H1 (cell line): Measurements from ENCODE around the gene PLLP. TPM values are rescaled to one million over a fixed set of nuclear protein-coding genes. Genes with fewer than 3 reads are reported as not detected.

Experiments
- CTCF ChIA-PET: fragments of 300-600 bp; sonication (Branson Sonifier 250); formaldehyde crosslinking; loops from one replicate; lab custom pipeline; 2021; ENCODE audit not compliant: partially characterized antibody; lab: Charles Lee
- POLR2A ChIA-PET: fragments of 300-600 bp; sonication (Branson Sonifier 250); formaldehyde crosslinking; loops from one replicate; lab custom pipeline; 2021; ENCODE audit warnings: inconsistent platforms; ENCODE audit not compliant: partially characterized antibody; lab: Charles Lee
- DNase-seq, 2 experiments: peaks; one replicate each; pipeline versions ENCODE4 v3.0.0 to v3.0.0-alpha.2; 2010 to 2022; ENCODE audit warnings: low spot score in 2 of 2, low read depth in 1 of 2, mixed read lengths in 1 of 2
- FAIRE-seq: peaks from 2 replicates; lab custom pipeline; 2011; peaks lifted over from hg19 to GRCh38; lab: Jason Lieb, UNC
- H2AFZ ChIP-seq: 2 replicates; pipeline ENCODE4 v1.8.1; 2012; ENCODE audit warnings: low read length, inconsistent platforms
- H2AK5ac ChIP-seq: 2 replicates; pipeline ENCODE4 v1.6.1; 2013; ENCODE audit warnings: low read depth, low read length
- H2BK120ac ChIP-seq: replicated peaks from 2 replicates; pipeline ENCODE3; 2013; ENCODE audit warnings: low read depth, low read length, inconsistent platforms
- H2BK12ac ChIP-seq: 2 replicates; pipeline ENCODE4 v1.6.1; 2013; ENCODE audit warnings: low read depth, low read length
- H2BK15ac ChIP-seq: 2 replicates; pipeline ENCODE4 v1.6.1; 2013; ENCODE audit warnings: low read length
- H2BK20ac ChIP-seq: 2 replicates; pipeline ENCODE4 v1.6.1; 2013; ENCODE audit warnings: low read length
- H2BK5ac ChIP-seq: 2 replicates; pipeline ENCODE4 v1.6.1; 2013; ENCODE audit warnings: low read depth, low read length
- H3K14ac ChIP-seq: 2 replicates; pipeline ENCODE4 v1.6.1; 2013; ENCODE audit warnings: inconsistent platforms; ENCODE audit not compliant: insufficient read length
- H3K18ac ChIP-seq: 2 replicates; pipeline ENCODE4 v1.6.1; 2013; ENCODE audit warnings: low read length; ENCODE audit errors: extremely low read depth
- H3K23ac ChIP-seq: 2 replicates; pipeline ENCODE4 v1.6.1; 2013; ENCODE audit warnings: inconsistent platforms; ENCODE audit not compliant: insufficient read length
- H3K23me2 ChIP-seq: 2 replicates; pipeline ENCODE4 v1.6.1; 2013; ENCODE audit warnings: low read depth, low read length
- H3K27ac ChIP-seq: 2 replicates; pipeline ENCODE4 v1.6.1; 2011; ENCODE audit warnings: low read depth, low read length, inconsistent platforms
- H3K27me3 ChIP-seq, 4 experiments: replicated peaks in 1 of 4; 1 replicate in 1 of 4; 2 replicates in 3 of 4; pipeline versions ENCODE4 v1.6.1 to v1.8.1; 2011 to 2013; ENCODE audit warnings: low read length in 3 of 4, mild to moderate bottlenecking in 3 of 4, inconsistent platforms in 2 of 4, mixed read lengths in 2 of 4, moderate library complexity in 1 of 4; ENCODE audit not compliant: control insufficient read depth in 3 of 4, insufficient read depth in 3 of 4; ENCODE audit errors: extremely low read depth in 1 of 4
- H3K36me3 ChIP-seq, 4 experiments: 2 replicates each; pipeline versions ENCODE4 v1.6.1 to v1.8.1; 2011 to 2013; ENCODE audit warnings: mild to moderate bottlenecking in 4 of 4, low read length in 3 of 4, moderate library complexity in 2 of 4, control low read depth in 1 of 4, inconsistent platforms in 1 of 4; ENCODE audit not compliant: insufficient read depth in 4 of 4, control insufficient read depth in 2 of 4
- H3K4ac ChIP-seq: replicated peaks from 2 replicates; pipeline ENCODE3; 2013; ENCODE audit warnings: low read length, low read depth, mixed read lengths, inconsistent platforms; ENCODE audit not compliant: insufficient read length
- H3K4me1 ChIP-seq, 4 experiments: replicated peaks in 1 of 4; 1 replicate in 1 of 4; 2 replicates in 3 of 4; pipeline versions ENCODE4 v1.6.1 to v1.8.1; 2011 to 2013; ENCODE audit warnings: low read length in 3 of 4, inconsistent platforms in 2 of 4, mixed read lengths in 1 of 4; ENCODE audit not compliant: insufficient read depth in 4 of 4, control insufficient read depth in 3 of 4
- H3K4me2 ChIP-seq, 2 experiments: 2 replicates each; pipeline versions ENCODE4 v1.6.1 to v1.8.1; 2011 to 2013; ENCODE audit warnings: low read depth in 2 of 2, low read length in 2 of 2, control low read depth in 1 of 2, inconsistent platforms in 1 of 2, mild to moderate bottlenecking in 1 of 2; ENCODE audit not compliant: insufficient read depth in 1 of 2
- H3K4me3 ChIP-seq, 4 experiments: fragments of 200-600, 300-600 bp in 1 of 4; sonication (generic), shearing (Covaris generic), sonication (Bioruptor Twin) in 1 of 4; 2 replicates each; pipeline versions ENCODE4 v1.5.1 to v1.8.1; 2011 to 2016; ENCODE audit warnings: low read length in 4 of 4, low read depth in 3 of 4, control low read depth in 2 of 4, inconsistent platforms in 2 of 4, mild to moderate bottlenecking in 2 of 4, mixed read lengths in 1 of 4, moderate library complexity in 1 of 4; ENCODE audit not compliant: insufficient read depth in 2 of 4; ENCODE audit errors: extremely low read depth in 1 of 4
- H3K56ac ChIP-seq: replicated peaks from 2 replicates; pipeline ENCODE3; 2013; ENCODE audit warnings: low read depth, mild to moderate bottlenecking, mixed read lengths, low read length, inconsistent platforms; ENCODE audit not compliant: insufficient read length
- H3K79me1 ChIP-seq: 2 replicates; pipeline ENCODE4 v1.6.1; 2013; ENCODE audit warnings: low read depth, low read length, control low read depth
- H3K79me2 ChIP-seq, 2 experiments: 2 replicates each; pipeline versions ENCODE4 v1.6.1 to v1.8.1; 2012 to 2013; ENCODE audit warnings: low read length in 2 of 2, mild to moderate bottlenecking in 2 of 2, inconsistent platforms in 1 of 2; ENCODE audit not compliant: insufficient read depth in 2 of 2, control insufficient read depth in 1 of 2
- H3K9ac ChIP-seq, 4 experiments: replicated peaks in 1 of 4; 1 replicate in 1 of 4; 2 replicates in 3 of 4; pipeline versions ENCODE4 v1.6.1 to v1.8.1; 2011 to 2013; ENCODE audit warnings: low read depth in 3 of 4, low read length in 3 of 4, control low read depth in 2 of 4, mild to moderate bottlenecking in 2 of 4, moderate library complexity in 2 of 4, inconsistent platforms in 1 of 4; ENCODE audit errors: extremely low read depth in 1 of 4
- H3K9me3 ChIP-seq, 2 experiments: 2 replicates each; pipeline versions ENCODE4 v1.6.1 to v1.8.1; 2012 to 2013; ENCODE audit warnings: mild to moderate bottlenecking in 2 of 2, moderate library complexity in 2 of 2, control low read depth in 1 of 2, inconsistent platforms in 1 of 2, low read depth in 1 of 2, low read length in 1 of 2, mixed read lengths in 1 of 2; ENCODE audit not compliant: insufficient read depth in 2 of 2
- H4K20me1 ChIP-seq, 2 experiments: replicated peaks in 1 of 2; 2 replicates each; pipeline versions ENCODE3 to v1.8.1; 2011 to 2013; ENCODE audit warnings: inconsistent platforms in 2 of 2, low read length in 2 of 2, mild to moderate bottlenecking in 1 of 2; ENCODE audit not compliant: insufficient read depth in 2 of 2, control insufficient read depth in 1 of 2
- H4K5ac ChIP-seq: 2 replicates; pipeline ENCODE4 v1.6.1; 2013; ENCODE audit warnings: low read length, low read depth, mixed read lengths, inconsistent platforms; ENCODE audit not compliant: insufficient read length
- H4K8ac ChIP-seq: 2 replicates; pipeline ENCODE4 v1.8.0; 2013; ENCODE audit warnings: mild to moderate bottlenecking, moderate library complexity, low read length, inconsistent platforms; ENCODE audit not compliant: insufficient read depth; ENCODE audit errors: extremely low read depth
- H4K91ac ChIP-seq: replicated peaks from 2 replicates; pipeline ENCODE3; 2013; ENCODE audit warnings: low read length, mixed read lengths, inconsistent platforms; ENCODE audit not compliant: insufficient read length
- BACH1 ChIP-seq: IDR thresholded peaks from 2 replicates; pipeline ENCODE4 v1.6.1; 2012; ENCODE audit warnings: low read length, improper control_type of control experiment
- BRCA1 ChIP-seq: IDR thresholded peaks from 2 replicates; pipeline ENCODE4 v1.6.1; 2012; ENCODE audit warnings: low read depth, low read length, improper control_type of control experiment
- CBX5 ChIP-seq: fragments of 300-800, 300-1000 bp; sonication (generic); IDR thresholded peaks from 2 replicates; pipeline ENCODE4 v1.7.1; 2016; ENCODE audit warnings: antibody characterized with exemption, low read length, low read depth
- EGR1 ChIP-seq: IDR thresholded peaks from 2 replicates; pipeline ENCODE4 v1.6.1; 2011; ENCODE audit warnings: low read depth, low read length, borderline replicate concordance
- GABPA ChIP-seq: IDR thresholded peaks from 2 replicates; pipeline ENCODE4 v1.6.1; 2011; ENCODE audit warnings: mild to moderate bottlenecking, low read length, moderate library complexity, borderline replicate concordance; ENCODE audit not compliant: insufficient read depth
- JUND ChIP-seq: IDR thresholded peaks from 2 replicates; pipeline ENCODE4 v1.6.1; 2011; ENCODE audit warnings: mild to moderate bottlenecking, improper control_type of control experiment, low read length
- NANOG ChIP-seq: IDR thresholded peaks from 2 replicates; pipeline ENCODE4 v1.6.1; 2011; ENCODE audit warnings: low read length, low read depth, mild to moderate bottlenecking, inconsistent platforms; ENCODE audit not compliant: insufficient read depth, poor library complexity, severe bottlenecking
- RBBP5 ChIP-seq: IDR thresholded peaks from 2 replicates; pipeline ENCODE4 v1.7.1; 2012; ENCODE audit warnings: low read depth, mild to moderate bottlenecking, inconsistent platforms, low read length, moderate library complexity, borderline replicate concordance
- TAF1 ChIP-seq: IDR thresholded peaks from 2 replicates; pipeline ENCODE4 v1.6.1; 2011; ENCODE audit warnings: mild to moderate bottlenecking, low read depth, low read length
- polyA plus RNA-seq, 7 experiments: library from polyadenylated mRNA; depleted of rRNA in 3 of 7; stranded (reverse) in 5 of 7; unstranded in 2 of 7; fragments of >200 nt in 5 of 7; fragments of 200-250 nt in 2 of 7; gene quantifications; 1 replicate in 5 of 7; 2 replicates in 1 of 7; 4 replicates in 1 of 7; pipeline versions ENCODE4 v1.2.1 to v1.2.3, GENCODE V29; 2011 to 2013; ENCODE audit warnings: missing spikeins in 2 of 7, mixed read lengths in 2 of 7
- total RNA-seq: library from RNA; stranded (reverse); fragmentation: NEBNext Ultra II Directional; extraction: Animal tissue kit (Norgen Biotek cat#: 25700); gene quantifications from 2 replicates; pipeline ENCODE4 v1.2.1, GENCODE V29; 2021
- TF ChIP-seq, protein P1 (sequence below): IDR thresholded peaks from 2 replicates; pipeline ENCODE4 v1.6.1; 2011; ENCODE audit warnings: low read length, improper control_type of control experiment
- TF ChIP-seq, protein P2 (sequence below): IDR thresholded peaks from 2 replicates; pipeline ENCODE4 v1.6.1; 2012; ENCODE audit warnings: inconsistent platforms

PLLP gene
- total and polyA plus RNA-seq, 2 of the 8 experiments (the other 6 are each of a cell fraction or from before 2014, with no cell fraction given): 2.9 to 10.6 TPM

DNA sequence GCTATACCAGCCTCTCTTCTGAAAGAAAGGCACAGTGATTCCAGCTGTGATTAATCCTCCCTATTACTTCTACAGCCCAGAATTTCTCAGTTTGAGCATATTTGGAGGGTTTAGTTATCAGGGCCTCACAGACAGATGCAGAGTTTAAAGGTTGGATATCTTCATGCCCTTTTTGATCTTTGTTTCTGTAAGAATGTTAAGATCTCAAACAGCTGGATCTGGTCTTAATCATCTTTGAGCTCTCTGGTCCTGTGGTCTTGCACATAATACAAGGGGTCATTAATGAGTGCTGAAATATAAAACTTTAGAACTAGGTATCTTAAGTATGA is 48.5 kb downstream of the PLLP start:
- Histone ChIP-seq H3K79me1 (no peaks in the 10 kb centered on the region), H3K4me1 (no peaks in the 10 kb centered on the region), H2BK20ac (no peak overlapping the region), H2BK5ac (no peak overlapping the region), H3K23me2 (peaks cover 2% of the 10 kb centered on the region), H4K5ac (no peak overlapping the region), H4K20me1 (no peaks in the 10 kb centered on the region), H4K8ac (no peak overlapping the region), H3K36me3 (peaks cover 18 to 38% (median 29%) of the 10 kb centered on the region in 4 experiments; a peak in 7 of 8 replicates), H3K14ac (no peak overlapping the region), H3K4ac (no peak overlapping the region), H3K4me2 (no peak overlapping the region), H2AK5ac (no peak overlapping the region), H3K23ac (no peak overlapping the region), H3K18ac (no peak overlapping the region), H3K4me3 (no peak overlapping the region), H2BK12ac (no peak overlapping the region), H3K56ac (no peak overlapping the region), H3K79me2 (no peaks in the 10 kb centered on the region), H3K27ac (no peak overlapping the region), H3K9ac (no peak overlapping the region), H2BK15ac (no peak overlapping the region), H2BK120ac (no peak overlapping the region), H4K91ac (no peak overlapping the region), H2AFZ (no peak overlapping the region), H3K27me3 (no peaks in the 10 kb centered on the region), H3K9me3 (no peaks in the 10 kb centered on the region)
- ChIA-PET POLR2A (interaction anchor here (1.4 kb wide), 1 partner anchor 10 kb away, joined by 3 read pairs; no protein-coding TSS in a partner anchor), CTCF (interaction anchor here (0.5 to 1.3 kb wide), 3 partner anchors 12 to 14 kb away, joined by 3 read pairs; no protein-coding TSS in a partner anchor)
- TF ChIP-seq, protein P1, sequence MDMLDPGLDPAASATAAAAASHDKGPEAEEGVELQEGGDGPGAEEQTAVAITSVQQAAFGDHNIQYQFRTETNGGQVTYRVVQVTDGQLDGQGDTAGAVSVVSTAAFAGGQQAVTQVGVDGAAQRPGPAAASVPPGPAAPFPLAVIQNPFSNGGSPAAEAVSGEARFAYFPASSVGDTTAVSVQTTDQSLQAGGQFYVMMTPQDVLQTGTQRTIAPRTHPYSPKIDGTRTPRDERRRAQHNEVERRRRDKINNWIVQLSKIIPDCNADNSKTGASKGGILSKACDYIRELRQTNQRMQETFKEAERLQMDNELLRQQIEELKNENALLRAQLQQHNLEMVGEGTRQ: no peak
- TF ChIP-seq TAF1: no peak
- TF ChIP-seq JUND: no peak
- TF ChIP-seq EGR1: no peak
- no peak for TF ChIP-seq NANOG
- TF ChIP-seq, protein P2, sequence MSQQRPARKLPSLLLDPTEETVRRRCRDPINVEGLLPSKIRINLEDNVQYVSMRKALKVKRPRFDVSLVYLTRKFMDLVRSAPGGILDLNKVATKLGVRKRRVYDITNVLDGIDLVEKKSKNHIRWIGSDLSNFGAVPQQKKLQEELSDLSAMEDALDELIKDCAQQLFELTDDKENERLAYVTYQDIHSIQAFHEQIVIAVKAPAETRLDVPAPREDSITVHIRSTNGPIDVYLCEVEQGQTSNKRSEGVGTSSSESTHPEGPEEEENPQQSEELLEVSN: no peak
- no peak for TF ChIP-seq BACH1
- TF ChIP-seq BRCA1: no peak
- TF ChIP-seq RBBP5: no peak
- TF ChIP-seq GABPA: no peak
- TF ChIP-seq CBX5: no peak
- DNase-seq: no peak
- FAIRE-seq: no peak
